Fibroblast of peridontal ligament (primary cell): ENCODE results near the gene TMEM108.
"Not testable (repeated sequence)": the region's sequence is repeated elsewhere in the genome, so short reads cannot be mapped to it uniquely, and the experiment has no call there.

Source experiments
- DNase-seq: peaks from one replicate; pipeline ENCODE4 v3.0.0-alpha.2; 2010; ENCODE audit errors: extremely low read depth

TMEM108 gene

GRCh38 chr3:133038089-133038730 is at the start of gene TMEM108:
TMEM108 (plus strand) TSS chr3:133038391.
- DNase-seq, result peak; percentile 16

DNA sequence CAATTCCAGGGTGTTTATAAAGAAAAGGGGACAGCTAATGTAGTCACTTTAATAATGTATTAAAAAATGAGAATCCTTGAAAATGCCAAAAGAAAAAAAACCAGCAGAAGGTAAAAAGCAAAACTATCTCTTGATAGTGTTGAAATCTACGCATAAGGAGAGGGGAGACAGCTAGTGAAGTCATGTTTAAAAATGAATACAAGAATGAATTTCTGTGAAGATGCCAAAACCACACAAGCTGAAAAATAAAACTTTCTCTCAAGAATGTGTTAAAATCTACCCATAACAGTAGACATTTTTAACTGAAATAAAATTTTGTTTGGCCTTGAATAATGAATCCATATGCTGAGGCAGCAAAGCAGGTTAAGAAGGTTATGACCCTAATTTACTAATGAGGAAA is 42.2 kb upstream of the TMEM108 start:
- no peak for DNase-seq

DNA sequence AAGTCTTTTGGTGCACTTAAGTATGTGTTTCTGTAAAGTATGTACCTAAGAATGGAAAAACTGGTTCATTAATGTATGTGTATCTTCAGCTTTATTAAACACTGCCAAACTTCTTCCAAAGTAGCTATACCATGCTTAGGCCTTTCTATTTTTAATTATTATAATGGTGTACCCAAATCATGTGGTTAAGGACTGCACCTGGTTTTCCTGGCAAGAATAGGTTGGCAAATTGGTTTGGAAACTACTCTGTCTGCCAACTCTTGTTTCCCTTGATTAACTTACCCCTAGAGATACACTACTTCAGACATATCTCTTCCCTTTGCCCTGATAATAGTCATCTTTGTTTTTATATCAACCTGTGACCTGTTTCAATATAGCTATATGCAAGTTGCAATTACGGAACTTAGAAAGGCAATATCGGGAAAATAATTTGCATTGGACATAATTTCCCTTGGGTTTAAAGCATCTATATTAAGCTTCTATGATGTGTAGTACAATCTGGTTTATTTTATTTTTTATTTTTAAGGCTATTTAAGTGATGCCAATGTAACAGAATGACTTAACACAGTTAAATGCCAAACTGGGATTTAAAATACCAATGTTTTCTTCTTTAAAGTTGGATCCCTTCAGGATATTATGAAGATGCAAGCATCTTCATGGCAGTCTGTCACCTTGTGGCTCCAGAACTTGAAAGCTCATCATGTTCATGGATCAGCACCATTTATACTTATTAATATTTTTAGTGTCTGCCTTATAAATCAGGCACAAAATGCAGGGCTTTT is 40.6 kb upstream of the TMEM108 start:
- no peak for DNase-seq

GRCh38 chr3:133005032-133005431 is 33.2 kb upstream of the TMEM108 start:
- DNase-seq, result not testable (repeated sequence)

GRCh38 chr3:133007601-133008000 is 30.6 kb upstream of the TMEM108 start:
- no peak for DNase-seq

GRCh38 chr3:133014325-133014724 is 23.9 kb upstream of the TMEM108 start:
- DNase-seq, result no peak

- not testable (repeated sequence) for DNase-seq
Observed at GRCh38 chr3:133015573-133015972, 22.6 kb upstream of the TMEM108 start.

DNA sequence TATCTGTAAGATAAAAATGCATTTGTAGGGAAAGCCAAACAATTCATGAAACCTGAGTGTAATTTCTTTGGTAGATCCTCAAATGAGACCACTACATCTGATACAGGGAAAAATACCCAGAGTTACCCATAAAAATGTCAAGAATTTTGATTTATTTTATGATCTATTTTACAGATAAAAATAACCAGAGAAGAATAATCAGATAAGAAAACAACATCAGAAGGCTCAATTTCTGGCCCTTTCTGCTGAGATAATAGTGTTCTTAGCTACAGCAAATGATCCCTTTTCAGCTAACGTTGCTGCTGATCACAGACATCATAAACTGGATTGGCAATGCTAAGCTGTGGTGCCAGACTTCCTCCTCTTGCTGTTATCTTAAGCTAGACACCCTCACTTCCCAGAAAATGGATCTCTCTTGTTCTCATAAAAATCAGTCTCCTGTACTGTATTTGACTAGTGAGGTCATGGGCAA is 21.3 kb upstream of the TMEM108 start:
- no peak for DNase-seq

GRCh38 chr3:133018921-133019320 is 19.3 kb upstream of the TMEM108 start:
- DNase-seq, result no peak

GRCh38 chr3:133021206-133021605 is 17.0 kb upstream of the TMEM108 start:
- DNase-seq, result no peak

GRCh38 chr3:133023362-133023761 is 14.8 kb upstream of the TMEM108 start:
- DNase-seq, result no peak

- no peak for DNase-seq
Observed at GRCh38 chr3:133025546-133025945, 12.6 kb upstream of the TMEM108 start.

DNA sequence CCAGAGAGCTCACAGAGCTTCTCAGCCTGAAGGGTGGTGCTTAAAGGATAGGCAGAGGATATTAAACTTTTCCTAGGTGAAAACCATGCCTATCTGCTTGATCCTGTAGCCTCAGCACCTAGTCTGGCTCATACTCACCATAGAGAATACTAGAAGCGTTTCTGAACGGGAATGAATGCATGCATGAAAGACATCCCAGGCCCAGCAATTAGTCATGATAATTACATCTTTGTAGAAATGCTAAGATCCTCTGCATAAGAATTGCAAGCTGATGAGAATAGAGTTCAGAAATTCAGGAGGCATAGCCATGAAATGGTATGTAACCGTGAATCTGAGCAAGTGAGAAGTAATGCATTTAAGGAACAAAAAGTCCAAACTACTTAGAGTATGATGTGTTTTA is 5.9 kb upstream of the TMEM108 start:
- no peak for DNase-seq

- no peak for DNase-seq
Observed at GRCh38 chr3:133037436-133037835, 755 bp upstream of the TMEM108 start.

DNA sequence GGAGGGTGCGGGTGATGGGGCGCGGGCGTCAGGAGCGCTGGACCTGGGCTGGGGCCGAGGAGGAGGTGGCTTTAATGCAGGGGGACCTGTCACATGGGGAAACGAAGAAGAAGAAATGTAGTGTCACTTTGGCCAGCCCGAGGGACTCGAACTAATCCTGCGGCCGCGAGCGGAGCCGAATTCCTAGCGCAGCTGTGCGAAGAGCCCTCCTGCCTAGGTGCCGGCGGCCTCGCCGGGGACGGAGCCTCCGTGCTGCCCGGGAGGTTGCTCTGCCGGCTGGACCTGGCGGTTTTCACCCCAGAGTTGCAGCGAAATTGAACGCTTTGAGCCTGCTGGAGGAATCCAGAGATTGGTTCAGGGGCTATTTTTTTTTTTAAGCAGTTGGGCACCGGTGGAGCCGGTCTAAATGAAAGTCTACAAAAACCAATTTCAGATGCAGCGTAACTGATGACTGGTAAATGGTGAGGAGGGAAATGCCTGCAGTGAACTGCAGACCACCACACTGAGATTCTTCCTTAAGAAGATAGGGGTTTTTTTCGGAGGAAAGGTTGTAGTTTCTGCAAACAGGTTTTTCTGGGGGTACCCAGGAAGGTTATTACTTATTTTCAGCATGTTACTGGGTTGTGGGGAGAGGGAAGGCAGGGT is 662 bp downstream of the TMEM108 start:
- DNase-seq, result no peak

- peak; percentile 67 for DNase-seq
Observed at GRCh38 chr3:133040696-133041523, 2.7 kb downstream of the TMEM108 start.

DNA sequence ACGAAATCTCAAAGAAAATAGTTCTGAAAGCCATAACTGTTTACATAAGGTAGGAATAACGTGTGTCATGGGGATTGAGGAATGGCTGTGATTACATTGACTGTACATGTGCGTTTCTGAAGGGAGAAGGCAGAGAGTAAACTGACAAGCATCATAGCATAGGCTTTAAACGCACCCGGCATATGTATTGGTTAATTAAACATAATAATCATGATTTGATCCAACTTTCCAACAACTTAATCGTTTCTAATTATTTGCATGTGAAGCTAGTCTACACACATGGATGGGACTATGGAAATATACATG is 3.3 kb downstream of the TMEM108 start:
- DNase-seq, result no peak

DNA sequence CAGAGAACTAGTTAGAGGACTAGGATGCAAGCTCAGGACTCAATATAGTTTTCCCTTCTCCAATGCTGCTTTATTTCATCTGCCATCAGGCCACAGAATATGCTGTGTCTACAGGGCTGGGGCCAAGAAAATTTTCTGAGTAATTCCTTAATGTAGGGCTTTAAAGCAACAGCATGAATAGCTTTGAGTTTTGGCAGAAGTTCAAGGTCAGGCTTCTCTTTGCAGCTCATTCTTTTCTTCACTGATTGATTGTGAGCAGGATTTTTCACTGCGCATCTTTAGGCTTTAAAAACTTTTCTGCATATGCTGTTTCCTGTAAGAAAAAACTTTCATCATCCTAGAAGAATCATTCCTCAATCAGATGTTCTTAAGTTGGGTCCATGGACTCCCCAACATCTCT is 4.6 kb downstream of the TMEM108 start:
- peak; percentile 6 for DNase-seq

GRCh38 chr3:133047980-133048379 is 9.8 kb downstream of the TMEM108 start:
- DNase-seq, result no peak

DNA sequence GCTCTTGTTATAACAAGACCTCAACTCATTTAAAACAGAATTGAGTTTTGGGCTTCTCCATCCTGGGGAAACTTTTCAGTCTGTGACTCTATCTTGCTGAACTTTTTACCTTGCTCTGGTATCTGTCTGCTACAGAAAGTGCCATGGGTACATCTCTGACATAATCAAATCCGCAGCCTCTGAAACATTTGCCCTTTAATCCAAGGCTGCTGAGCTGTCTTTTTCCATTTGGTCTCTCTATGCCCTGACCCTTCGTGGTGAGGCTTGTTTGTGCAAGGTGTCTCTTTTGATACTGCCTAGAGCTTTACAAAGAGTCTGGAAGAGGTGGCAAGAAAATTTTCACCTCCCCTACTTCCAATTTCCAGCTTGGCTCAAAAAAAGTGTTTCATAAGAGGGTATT is 11.3 kb downstream of the TMEM108 start:
- no peak for DNase-seq

DNA sequence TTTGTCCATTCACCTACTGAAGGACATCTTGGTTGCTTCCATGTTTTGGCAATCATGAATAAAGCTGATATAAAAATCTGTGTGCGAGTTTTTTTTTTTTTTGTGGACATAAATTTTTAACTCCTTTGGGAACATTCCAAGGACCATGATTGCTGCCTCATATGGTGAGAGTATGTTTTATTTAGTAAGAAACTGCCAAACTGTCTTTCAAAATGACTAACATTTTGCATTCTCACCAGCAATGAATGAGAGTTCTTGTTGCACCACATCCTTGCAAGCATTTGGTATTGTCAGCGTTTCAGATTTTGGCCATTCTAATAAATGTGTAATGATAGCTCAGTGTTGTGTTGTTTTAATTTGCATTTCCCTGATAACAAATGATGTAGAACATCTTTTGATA is 12.7 kb downstream of the TMEM108 start:
- DNase-seq, result no peak

DNA sequence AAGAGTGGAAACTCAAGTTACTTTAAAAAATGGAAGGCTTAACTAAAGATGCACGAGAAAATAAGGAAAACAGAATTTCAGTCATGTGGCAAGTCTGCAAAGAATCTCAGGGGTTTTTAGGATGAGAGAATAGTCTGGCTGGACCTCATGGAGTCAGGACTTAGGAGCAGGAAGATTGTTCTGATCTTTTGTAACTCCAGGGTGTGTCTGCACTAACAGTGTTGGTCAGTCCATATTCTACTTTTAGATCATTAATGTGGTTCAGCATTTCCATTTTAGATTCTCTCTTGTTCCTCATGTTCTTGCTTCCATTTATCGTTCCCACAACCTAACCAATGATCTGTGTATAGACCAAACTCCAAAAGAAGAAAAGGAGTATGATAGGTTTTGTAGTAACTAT is 15.3 kb downstream of the TMEM108 start:
- DNase-seq, result no peak
